Type B pancreatic cell (in vitro differentiated cells): Measurements from ENCODE around the gene TNNT3. TPM values are rescaled to one million over a fixed set of nuclear protein-coding genes. Genes with fewer than 3 reads are reported as not detected.

Source experiments
- DNase-seq: peaks from one replicate; pipeline ENCODE4 v3.0.0; 2021; ENCODE audit warnings: mixed read lengths; ENCODE audit not compliant: unreplicated experiment; ENCODE audit errors: extremely low spot score
- H3K27ac Mint-ChIP-seq: 2 replicates; pipeline ENCODE4 v1.8.0; 2021; ENCODE audit warnings: mild to moderate bottlenecking, mixed read lengths
- H3K27me3 Mint-ChIP-seq: 2 replicates; pipeline ENCODE4 v1.8.0; 2021; ENCODE audit warnings: mixed read lengths
- H3K36me3 Mint-ChIP-seq: 2 replicates; pipeline ENCODE4 v1.8.0; 2021; ENCODE audit warnings: mixed read lengths
- H3K4me1 Mint-ChIP-seq: one replicate; pipeline ENCODE4 v1.8.0; 2021; ENCODE audit warnings: mixed read lengths; ENCODE audit not compliant: unreplicated experiment
- H3K4me3 Mint-ChIP-seq: 2 replicates; pipeline ENCODE4 v1.8.0; 2021; ENCODE audit warnings: mild to moderate bottlenecking, mixed read lengths
- H3K9me3 Mint-ChIP-seq: 2 replicates; pipeline ENCODE4 v1.8.0; 2021; ENCODE audit warnings: mixed read lengths
- CTCF ChIP-seq: fragments of 200-600 bp; sonication (generic); conservative IDR thresholded peaks from 2 replicates; pipeline ENCODE4 v1.5.0; 2021; ENCODE audit warnings: antibody characterized with exemption, mild to moderate bottlenecking
- total RNA-seq: library from RNA; stranded (reverse); gene quantifications from 2 replicates; pipeline ENCODE4 v1.2.1, GENCODE V29; 2021; ENCODE audit warnings: low replicate concordance

The TNNT3 gene
- total RNA-seq, 1 donor from 2014 or later = 17.3 TPM

GRCh38 chr11:1927848-1928469, 8.5 kb downstream of the TNNT3 start:
- Mint-ChIP-seq H3K4me1 (peaks cover 29% of the 10 kb centered on the region), H3K27ac (peak overlapping the region; percentile 82), H3K27me3 (no peaks in the 10 kb centered on the region), H3K36me3 (no peaks in the 10 kb centered on the region), H3K9me3 (no peaks in the 10 kb centered on the region), H3K4me3 (no peak overlapping the region)
- TF ChIP-seq CTCF = no peak
- DNase-seq = no peak

- Mint-ChIP-seq H3K27ac (peak overlapping the region; percentile 61), H3K36me3 (peaks cover 4% of the 10 kb centered on the region), H3K27me3 (no peaks in the 10 kb centered on the region), H3K4me1 (peaks cover 28% of the 10 kb centered on the region), H3K9me3 (no peaks in the 10 kb centered on the region), H3K4me3 (no peak overlapping the region)
- TF ChIP-seq CTCF = no peak
- peak; percentile 68 for DNase-seq
Observed at GRCh38 chr11:1928470-1928890, 9.0 kb downstream of the TNNT3 start.

GRCh38 chr11:1928891-1929541, 9.5 kb downstream of the TNNT3 start:
- TF ChIP-seq CTCF = no peak
- no peak overlapping the region for H3K4me3 Mint-ChIP-seq
- peaks cover 4% of the 10 kb centered on the region for H3K36me3 Mint-ChIP-seq
- peak; percentile 68 for DNase-seq
- H3K27ac Mint-ChIP-seq = peak overlapping the region; percentile 61
- H3K27me3 Mint-ChIP-seq = no peaks in the 10 kb centered on the region
- peaks cover 22% of the 10 kb centered on the region for H3K4me1 Mint-ChIP-seq
- H3K9me3 Mint-ChIP-seq = no peaks in the 10 kb centered on the region

GRCh38 chr11:1929621-1930461, 10.3 kb downstream of the TNNT3 start:
- no peaks in the 10 kb centered on the region for H3K9me3 Mint-ChIP-seq
- no peak for TF ChIP-seq CTCF
- H3K4me1 Mint-ChIP-seq = peaks cover 22% of the 10 kb centered on the region
- DNase-seq = peak; percentile 66
- peak overlapping the region; percentile 33 for H3K27ac Mint-ChIP-seq
- H3K36me3 Mint-ChIP-seq = peaks cover 4% of the 10 kb centered on the region
- no peak overlapping the region for H3K4me3 Mint-ChIP-seq
- H3K27me3 Mint-ChIP-seq = no peaks in the 10 kb centered on the region

- Mint-ChIP-seq H3K9me3 (no peaks in the 10 kb centered on the region), H3K4me1 (peaks cover 22% of the 10 kb centered on the region), H3K4me3 (no peak overlapping the region), H3K27ac (peak overlapping the region; percentile 33), H3K36me3 (peaks cover 4% of the 10 kb centered on the region), H3K27me3 (no peaks in the 10 kb centered on the region)
- no peak for TF ChIP-seq CTCF
- DNase-seq = no peak
Observed at GRCh38 chr11:1930462-1930830, 10.9 kb downstream of the TNNT3 start.
